ENCODE data around the gene GINS2.

GINS2 gene

GRCh38 chr16:85715169-85716021, 26.6 kb upstream of the GINS2 start:
- DNase-seq = peak; percentile 89

GRCh38 chr16:85712801-85713200, 24.0 kb upstream of the GINS2 start:
- DNase-seq = no peak

GRCh38 chr16:85711982-85712587, 23.3 kb upstream of the GINS2 start:
- DNase-seq = no peak

GRCh38 chr16:85710732-85711131, 22.0 kb upstream of the GINS2 start:
- peak; percentile 37 for DNase-seq

GRCh38 chr16:85709766-85710585, 21.2 kb upstream of the GINS2 start:
- DNase-seq = no peak

- DNase-seq = no peak
Observed at GRCh38 chr16:85708338-85708737, 19.6 kb upstream of the GINS2 start.

GRCh38 chr16:85707528-85708095, 18.9 kb upstream of the GINS2 start:
- DNase-seq = no peak

GRCh38 chr16:85706449-85707034, 17.8 kb upstream of the GINS2 start:
- DNase-seq = no peak

GRCh38 chr16:85704900-85705846, 16.4 kb upstream of the GINS2 start:
- DNase-seq = no peak

GRCh38 chr16:85704011-85704410, 15.3 kb upstream of the GINS2 start:
- DNase-seq = no peak

GRCh38 chr16:85699628-85700027, 10.9 kb upstream of the GINS2 start:
- no peak for DNase-seq

GRCh38 chr16:85698935-85699558, 10.3 kb upstream of the GINS2 start:
- DNase-seq = no peak

GRCh38 chr16:85698459-85698891, 9.7 kb upstream of the GINS2 start:
- no peak for DNase-seq

GRCh38 chr16:85697431-85697830, 8.7 kb upstream of the GINS2 start:
- no peak for DNase-seq

GRCh38 chr16:85696781-85697180, 8.0 kb upstream of the GINS2 start:
- DNase-seq = no peak

GRCh38 chr16:85695196-85696128, 6.7 kb upstream of the GINS2 start:
- no peak for DNase-seq

- no peak for DNase-seq
Observed at GRCh38 chr16:85690469-85691064, 1.8 kb upstream of the GINS2 start.

- no peak for DNase-seq
Observed at GRCh38 chr16:85689950-85690320, 1.2 kb upstream of the GINS2 start.

GRCh38 chr16:85689285-85689949, 663 bp upstream of the GINS2 start:
- DNase-seq = no peak

All from NCI-H1436 treated with DMSO at 0.1 percent for 48 hours (cell line).